Tibial nerve (tissue), 4 donors: ENCODE data around the gene COX4I1. TPM values are rescaled to one million over a fixed set of nuclear protein-coding genes. Genes with fewer than 3 reads are reported as not detected.

Experiments used
- DNase-seq, 2 donors: peaks; one replicate each; pipeline ENCODE4 v3.0.0-alpha.2; 2019; ENCODE audit warnings: low spot score in 2 of 2
- H3K27ac ChIP-seq, 4 donors: fragments of 200-600 bp; sonication (generic) in 3 of 4; one replicate each; pipeline ENCODE4 v1.5.1; 2017 to 2019; ENCODE audit warnings: mild to moderate bottlenecking in 1 of 4
- H3K27me3 ChIP-seq, 2 donors: fragments of 200-600 bp; sonication (generic) in 1 of 2; one replicate each; pipeline versions ENCODE4 v1.5.1 to v1.6.0; 2017 to 2019
- H3K36me3 ChIP-seq, 3 donors: fragments of 200-600 bp; sonication (generic); one replicate each; pipeline ENCODE4 v1.5.1; 2018 to 2019
- H3K4me1 ChIP-seq, 4 donors: fragments of 200-600 bp; sonication (generic) in 3 of 4; one replicate each; pipeline ENCODE4 v1.5.1; 2017 to 2019
- H3K4me3 ChIP-seq, 4 donors: fragments of 200-600 bp; sonication (generic) in 3 of 4; one replicate each; pipeline ENCODE4 v1.5.1; 2017 to 2019; ENCODE audit warnings: mild to moderate bottlenecking in 1 of 4, moderate library complexity in 1 of 4
- H3K9me3 ChIP-seq, 4 donors: fragments of 200-600 bp; sonication (generic) in 3 of 4; one replicate each; pipeline ENCODE4 v1.5.1; 2017 to 2019
- CTCF ChIP-seq, 5 experiments: fragments of 200-600 bp in 3 of 5; fragments of 450-650 bp in 2 of 5; sonication (generic) in 3 of 5; IDR thresholded peaks; one replicate each; pipeline ENCODE4 v1.5.1; 2016 to 2019; ENCODE audit warnings: antibody characterized with exemption in 5 of 5, mild to moderate bottlenecking in 3 of 5, moderate library complexity in 2 of 5
- EP300 ChIP-seq, 2 donors: sonication (generic); formaldehyde crosslinking; IDR thresholded peaks; one replicate each; pipeline ENCODE4 v1.6.1; 2017; ENCODE audit warnings: antibody characterized with exemption in 2 of 2, mild to moderate bottlenecking in 1 of 2
- POLR2A ChIP-seq, 2 donors: fragments of 450-650 bp; IDR thresholded peaks; one replicate each; pipeline ENCODE4 v1.6.1; 2017; ENCODE audit warnings: antibody characterized with exemption in 2 of 2, mild to moderate bottlenecking in 2 of 2, moderate library complexity in 2 of 2
- WGBS, 2 donors: methylation state at CpG; one replicate each; pipeline ENCODE4 v1.1.5; 2018; 5-methylcytosine and 5-hydroxymethylcytosine counted together
- total RNA-seq, 4 donors: library from RNA; depleted of rRNA; stranded (reverse); fragments of >200 nt; gene quantifications; one replicate each; pipeline ENCODE4 v1.1.0, GENCODE V29; 2016

COX4I1 gene
- total RNA-seq, 4 donors from 2014 or later = 274 to 401 (median 323) TPM

- Histone ChIP-seq H3K36me3 (peaks cover 6 to 83% (median 13%) of the 10 kb centered on the region in 3 donors), H3K27ac (no peak overlapping the region), H3K4me1 (peaks cover 0 to 8% (median 0%) of the 10 kb centered on the region in 4 donors), H3K4me3 (no peak overlapping the region), H3K9me3 (no peaks in the 10 kb centered on the region), H3K27me3 (no peaks in the 10 kb centered on the region)
- no peak for TF ChIP-seq POLR2A (IDR thresholded peaks at IDR 0.05)
- no peak for TF ChIP-seq CTCF (IDR thresholded peaks at IDR 0.05)
- no peak for TF ChIP-seq EP300 (IDR thresholded peaks at IDR 0.05)
- DNase-seq = no peak
- WGBS, 2 donors = 88 to 95% methylated on average over 10 of the region's 10 CpGs
These were observed 18.3 kb upstream of the COX4I1 start for GRCh38 chr16:85781156-85781555.

- H3K4me1 ChIP-seq = peaks cover 0 to 8% (median 0%) of the 10 kb centered on the region in 4 donors
- no peaks in the 10 kb centered on the region for H3K27me3 ChIP-seq
- peaks cover 6 to 83% (median 13%) of the 10 kb centered on the region in 3 donors for H3K36me3 ChIP-seq
- no peak overlapping the region for H3K4me3 ChIP-seq
- DNase-seq = no peak
- no peak for TF ChIP-seq POLR2A (IDR thresholded peaks at IDR 0.05)
- no peak for TF ChIP-seq CTCF (IDR thresholded peaks at IDR 0.05)
- no peak for TF ChIP-seq EP300 (IDR thresholded peaks at IDR 0.05)
- no peak overlapping the region for H3K27ac ChIP-seq
- 66 to 71% methylated on average over 16 of the region's 16 CpGs for WGBS, 2 donors
- no peaks in the 10 kb centered on the region for H3K9me3 ChIP-seq
These were observed 17.7 kb upstream of the COX4I1 start for GRCh38 chr16:85781695-85782370.

- 73 to 79% methylated on average over 6 of the region's 6 CpGs for WGBS, 2 donors
- Histone ChIP-seq H3K4me1 (peaks cover 0 to 8% (median 0%) of the 10 kb centered on the region in 4 donors), H3K4me3 (no peak overlapping the region), H3K27ac (no peak overlapping the region), H3K36me3 (peaks cover 6 to 83% (median 13%) of the 10 kb centered on the region in 3 donors), H3K27me3 (no peaks in the 10 kb centered on the region), H3K9me3 (no peaks in the 10 kb centered on the region)
- TF ChIP-seq POLR2A (IDR thresholded peaks at IDR 0.05) (no peak), EP300 (IDR thresholded peaks at IDR 0.05) (no peak), CTCF (IDR thresholded peaks at IDR 0.05) (no peak)
- no peak for DNase-seq
These were observed 17.0 kb upstream of the COX4I1 start for GRCh38 chr16:85782451-85782850.

GRCh38 chr16:85783441-85783840 lies 16.1 kb upstream of the COX4I1 start:
- no peak for TF ChIP-seq CTCF (IDR thresholded peaks at IDR 0.05)
- no peak for TF ChIP-seq EP300 (IDR thresholded peaks at IDR 0.05)
- TF ChIP-seq POLR2A (IDR thresholded peaks at IDR 0.05) = no peak
- Histone ChIP-seq H3K9me3 (no peaks in the 10 kb centered on the region), H3K4me3 (no peak overlapping the region), H3K36me3 (peaks cover 2 to 83% (median 16%) of the 10 kb centered on the region in 3 donors), H3K27me3 (no peaks in the 10 kb centered on the region), H3K4me1 (peaks cover 0 to 8% (median 0%) of the 10 kb centered on the region in 4 donors), H3K27ac (no peak overlapping the region)
- DNase-seq = no peak
- 85 to 92% methylated on average over 8 of the region's 8 CpGs for WGBS, 2 donors

GRCh38 chr16:85784813-85785212 lies 14.7 kb upstream of the COX4I1 start:
- TF ChIP-seq POLR2A (IDR thresholded peaks at IDR 0.05) (no peak), CTCF (IDR thresholded peaks at IDR 0.05) (no peak), EP300 (IDR thresholded peaks at IDR 0.05) (no peak)
- peaks cover 0 to 8% (median 0%) of the 10 kb centered on the region in 4 donors for H3K4me1 ChIP-seq
- no peaks in the 10 kb centered on the region for H3K27me3 ChIP-seq
- no peaks in the 10 kb centered on the region for H3K9me3 ChIP-seq
- no peak overlapping the region for H3K27ac ChIP-seq
- no peak for DNase-seq
- 97 to 100% methylated on average over 2 of the region's 2 CpGs for WGBS, 2 donors
- peaks cover 2 to 74% (median 17%) of the 10 kb centered on the region in 3 donors for H3K36me3 ChIP-seq
- no peak overlapping the region for H3K4me3 ChIP-seq
